ENCODE data around the gene TRMT44. TPM values are rescaled to one million over a fixed set of nuclear protein-coding genes. Genes with fewer than 3 reads are reported as not detected.

The TRMT44 gene
- total RNA-seq, 2 donors from 2014 or later: 35.2 to 63.9 TPM

GRCh38 chr4:8494983-8495548 is 54.5 kb downstream of the TRMT44 start:
- DNase-seq (ENCODE audit: low spot score): no peak
- 80% methylated on average over 5 of the region's 5 CpGs for WGBS
- no peak overlapping the region for H3K4me3 ChIP-seq
- H3K27me3 ChIP-seq (replicated peaks; ENCODE audit: insufficient read depth): no peaks in the 10 kb centered on the region
- no peaks in the 10 kb centered on the region for H3K36me3 ChIP-seq
- no peak for TF ChIP-seq CTCF (IDR thresholded peaks at IDR 0.05)
- no peak for TF ChIP-seq POLR2A (IDR thresholded peaks at IDR 0.05)
- no peak for TF ChIP-seq POLR2AphosphoS5 (IDR thresholded peaks at IDR 0.05)
- H3K4me1 ChIP-seq (replicated peaks): no peaks in the 10 kb centered on the region
- intact Hi-C loops (cut with DNase I): no loop called here
- H3K27ac ChIP-seq: no peak overlapping the region
- no peaks in the 10 kb centered on the region for H3K9me3 ChIP-seq

- no peak overlapping the region for H3K27ac ChIP-seq
- intact Hi-C loops (cut with DNase I): no loop called here
- H3K36me3 ChIP-seq: no peaks in the 10 kb centered on the region
- no peaks in the 10 kb centered on the region for H3K9me3 ChIP-seq
- H3K27me3 ChIP-seq (replicated peaks; ENCODE audit: insufficient read depth): no peaks in the 10 kb centered on the region
- no peaks in the 10 kb centered on the region for H3K4me1 ChIP-seq (replicated peaks)
- TF ChIP-seq CTCF (IDR thresholded peaks at IDR 0.05): no peak
- no peak overlapping the region for H3K4me3 ChIP-seq
- DNase-seq (ENCODE audit: low spot score): no peak
- WGBS: 88% methylated on average over 3 of the region's 3 CpGs
Observed at GRCh38 chr4:8495803-8496202, 55.2 kb downstream of the TRMT44 start.

- WGBS: 100% methylated on average over 3 of the region's 3 CpGs
- TF ChIP-seq CTCF (IDR thresholded peaks at IDR 0.05): no peak
- TF ChIP-seq POLR2AphosphoS5 (IDR thresholded peaks at IDR 0.05): no peak
- no peak for TF ChIP-seq POLR2A (IDR thresholded peaks at IDR 0.05)
- Histone ChIP-seq H3K4me3 (no peak overlapping the region), H3K27ac (no peak overlapping the region), H3K4me1 (replicated peaks) (no peaks in the 10 kb centered on the region), H3K36me3 (no peaks in the 10 kb centered on the region), H3K9me3 (no peaks in the 10 kb centered on the region), H3K27me3 (replicated peaks; ENCODE audit: insufficient read depth) (no peaks in the 10 kb centered on the region)
- no peak for DNase-seq (ENCODE audit: low spot score)
- intact Hi-C loops (cut with DNase I): no loop called here
Observed at GRCh38 chr4:8497762-8498161, 57.2 kb downstream of the TRMT44 start.

GRCh38 chr4:8500966-8501365 is 60.4 kb downstream of the TRMT44 start:
- no peak for DNase-seq (ENCODE audit: low spot score)
- TF ChIP-seq POLR2AphosphoS5 (IDR thresholded peaks at IDR 0.05) (no peak), CTCF (IDR thresholded peaks at IDR 0.05) (no peak)
- Histone ChIP-seq H3K4me3 (no peak overlapping the region), H3K27ac (no peak overlapping the region), H3K9me3 (no peaks in the 10 kb centered on the region), H3K4me1 (replicated peaks) (peaks cover 6% of the 10 kb centered on the region), H3K36me3 (no peaks in the 10 kb centered on the region), H3K27me3 (replicated peaks; ENCODE audit: insufficient read depth) (no peaks in the 10 kb centered on the region)
- 83% methylated on average over 7 of the region's 7 CpGs for WGBS
- intact Hi-C loops (cut with DNase I): no loop called here

GRCh38 chr4:8501781-8502180 is 61.2 kb downstream of the TRMT44 start:
- intact Hi-C loops (cut with DNase I): no loop called here
- Histone ChIP-seq H3K9me3 (no peaks in the 10 kb centered on the region), H3K27ac (no peak overlapping the region), H3K4me1 (replicated peaks) (peaks cover 6% of the 10 kb centered on the region), H3K27me3 (replicated peaks; ENCODE audit: insufficient read depth) (no peaks in the 10 kb centered on the region), H3K36me3 (no peaks in the 10 kb centered on the region), H3K4me3 (no peak overlapping the region)
- WGBS: 84% methylated on average over 5 of the region's 5 CpGs
- TF ChIP-seq POLR2A (IDR thresholded peaks at IDR 0.05): no peak
- TF ChIP-seq CTCF (IDR thresholded peaks at IDR 0.05): no peak
- DNase-seq (ENCODE audit: low spot score): no peak

Measured in prostate gland (tissue), 2 donors.